Parathyroid adenoma (tissue), 2 donors: ENCODE measurements around the gene ATP8B1.

Source experiments
- H2AFZ ChIP-seq: fragments of 300-600 bp; sonication (generic); one replicate; pipeline ENCODE4 v1.7.0; 2017; ENCODE audit warnings: antibody characterized with exemption, mild to moderate bottlenecking
- H3K27ac ChIP-seq: fragments of 300-600 bp; sonication (generic); one replicate; pipeline ENCODE4 v1.7.0; 2017
- H3K27me3 ChIP-seq: fragments of 300-600 bp; sonication (generic); one replicate; pipeline ENCODE4 v1.7.0; 2017; ENCODE audit warnings: low read length; ENCODE audit not compliant: control insufficient read depth, insufficient read depth
- H3K36me3 ChIP-seq: fragments of 300-600 bp; sonication (generic); one replicate; pipeline ENCODE4 v1.7.0; 2017; ENCODE audit warnings: low read length; ENCODE audit not compliant: control insufficient read depth, insufficient read depth
- H3K4me1 ChIP-seq: fragments of 300-600 bp; sonication (generic); one replicate; pipeline ENCODE4 v1.7.0; 2017; ENCODE audit warnings: control low read depth
- H3K4me2 ChIP-seq: fragments of 300-600 bp; sonication (generic); one replicate; pipeline ENCODE4 v1.7.0; 2017; ENCODE audit warnings: low read length
- H3K4me3 ChIP-seq: fragments of 300-600 bp; sonication (generic); one replicate; pipeline ENCODE4 v1.7.0; 2017; ENCODE audit warnings: low read depth, low read length
- H3K79me2 ChIP-seq: fragments of 300-600 bp; sonication (generic); one replicate; pipeline ENCODE4 v1.7.0; 2017; ENCODE audit warnings: control low read depth
- H3K9ac ChIP-seq: fragments of 300-600 bp; sonication (generic); one replicate; pipeline ENCODE4 v1.7.0; 2017; ENCODE audit warnings: mild to moderate bottlenecking
- H3K9me3 ChIP-seq: fragments of 300-600 bp; sonication (generic); one replicate; pipeline ENCODE4 v1.7.0; 2017; ENCODE audit warnings: low read length; ENCODE audit not compliant: control insufficient read depth
- CTCF ChIP-seq: fragments of 300-600 bp; sonication (generic); IDR thresholded peaks from one replicate; pipeline ENCODE4 v1.7.0; 2017; ENCODE audit warnings: antibody characterized with exemption, mild to moderate bottlenecking
- donor health status: primary hyperparathyroidism.

Gene ATP8B1

GRCh38 chr18:57771193-57771592 lies 31.9 kb downstream of the ATP8B1 start:
- peaks cover 10% of the 10 kb centered on the region for H3K4me1 ChIP-seq
- H3K36me3 ChIP-seq: no peaks in the 10 kb centered on the region
- no peak overlapping the region for H3K4me3 ChIP-seq
- H3K27me3 ChIP-seq: no peaks in the 10 kb centered on the region
- H2AFZ ChIP-seq: no peak overlapping the region
- H3K4me2 ChIP-seq: no peak overlapping the region
- peaks cover 28% of the 10 kb centered on the region for H3K79me2 ChIP-seq
- TF ChIP-seq CTCF: no peak
- no peak overlapping the region for H3K9ac ChIP-seq
- H3K27ac ChIP-seq: no peak overlapping the region
- no peaks in the 10 kb centered on the region for H3K9me3 ChIP-seq

- Histone ChIP-seq H3K9me3 (no peaks in the 10 kb centered on the region), H3K79me2 (peaks cover 25% of the 10 kb centered on the region), H3K27me3 (no peaks in the 10 kb centered on the region), H3K27ac (no peak overlapping the region), H3K4me2 (no peak overlapping the region), H3K9ac (no peak overlapping the region), H3K4me3 (no peak overlapping the region), H2AFZ (no peak overlapping the region), H3K36me3 (no peaks in the 10 kb centered on the region), H3K4me1 (peaks cover 10% of the 10 kb centered on the region)
- no peak for TF ChIP-seq CTCF
Measured at GRCh38 chr18:57768537-57769326, 34.4 kb downstream of the ATP8B1 start.

- no peaks in the 10 kb centered on the region for H3K9me3 ChIP-seq
- H3K4me2 ChIP-seq: no peak overlapping the region
- no peaks in the 10 kb centered on the region for H3K27me3 ChIP-seq
- no peaks in the 10 kb centered on the region for H3K36me3 ChIP-seq
- H3K4me1 ChIP-seq: peaks cover 12% of the 10 kb centered on the region
- peaks cover 28% of the 10 kb centered on the region for H3K79me2 ChIP-seq
- no peak overlapping the region for H3K9ac ChIP-seq
- no peak overlapping the region for H2AFZ ChIP-seq
- no peak for TF ChIP-seq CTCF
- no peak overlapping the region for H3K27ac ChIP-seq
- H3K4me3 ChIP-seq: no peak overlapping the region
Measured at GRCh38 chr18:57767259-57768050, 35.7 kb downstream of the ATP8B1 start.

DNA sequence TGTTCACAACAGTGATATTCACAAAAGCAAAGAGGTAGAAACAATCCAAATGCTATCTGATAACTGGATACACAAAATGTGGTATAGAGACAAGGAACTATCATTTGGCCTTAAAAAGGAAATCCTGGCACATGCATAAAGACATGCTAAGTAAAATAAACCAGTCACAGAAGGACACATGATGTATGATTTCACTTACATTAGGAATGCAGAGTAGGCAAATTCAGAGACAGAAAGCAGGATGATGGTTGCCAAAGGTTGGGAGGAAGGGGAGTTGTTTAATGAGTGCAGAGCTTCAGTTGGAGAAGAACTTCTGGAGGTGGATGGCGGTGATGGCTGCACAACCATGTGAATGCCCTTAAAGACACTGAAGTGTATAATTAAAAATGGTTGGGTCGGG lies 38.1 kb downstream of the ATP8B1 start:
- H3K4me3 ChIP-seq: no peak overlapping the region
- H3K27me3 ChIP-seq: no peaks in the 10 kb centered on the region
- H3K9me3 ChIP-seq: no peaks in the 10 kb centered on the region
- TF ChIP-seq CTCF: no peak
- no peaks in the 10 kb centered on the region for H3K36me3 ChIP-seq
- H3K4me2 ChIP-seq: no peak overlapping the region
- no peak overlapping the region for H2AFZ ChIP-seq
- no peak overlapping the region for H3K27ac ChIP-seq
- peaks cover 20% of the 10 kb centered on the region for H3K79me2 ChIP-seq
- no peak overlapping the region for H3K9ac ChIP-seq
- peaks cover 9% of the 10 kb centered on the region for H3K4me1 ChIP-seq
